Tibial nerve (tissue), 4 donors: Measurements from ENCODE around the gene JOSD2. TPM values are rescaled to one million over a fixed set of nuclear protein-coding genes. Genes with fewer than 3 reads are reported as not detected.
"Not testable (repeated sequence)": the region's sequence is repeated elsewhere in the genome, so short reads cannot be mapped to it uniquely, and the experiment has no call there.

Experiments used
- DNase-seq, 2 donors: peaks; one replicate each; pipeline ENCODE4 v3.0.0-alpha.2; 2019; ENCODE audit warnings: low spot score in 2 of 2
- H3K27ac ChIP-seq, 4 donors: fragments of 200-600 bp; sonication (generic) in 3 of 4; one replicate each; pipeline ENCODE4 v1.5.1; 2017 to 2019; ENCODE audit warnings: mild to moderate bottlenecking in 1 of 4
- H3K27me3 ChIP-seq, 2 donors: fragments of 200-600 bp; sonication (generic) in 1 of 2; one replicate each; pipeline versions ENCODE4 v1.5.1 to v1.6.0; 2017 to 2019
- H3K36me3 ChIP-seq, 3 donors: fragments of 200-600 bp; sonication (generic); one replicate each; pipeline ENCODE4 v1.5.1; 2018 to 2019
- H3K4me1 ChIP-seq, 4 donors: fragments of 200-600 bp; sonication (generic) in 3 of 4; one replicate each; pipeline ENCODE4 v1.5.1; 2017 to 2019
- H3K4me3 ChIP-seq, 4 donors: fragments of 200-600 bp; sonication (generic) in 3 of 4; one replicate each; pipeline ENCODE4 v1.5.1; 2017 to 2019; ENCODE audit warnings: mild to moderate bottlenecking in 1 of 4, moderate library complexity in 1 of 4
- H3K9me3 ChIP-seq, 4 donors: fragments of 200-600 bp; sonication (generic) in 3 of 4; one replicate each; pipeline ENCODE4 v1.5.1; 2017 to 2019
- EP300 ChIP-seq, 2 donors: sonication (generic); formaldehyde crosslinking; IDR thresholded peaks; one replicate each; pipeline ENCODE4 v1.6.1; 2017; ENCODE audit warnings: antibody characterized with exemption in 2 of 2, mild to moderate bottlenecking in 1 of 2
- POLR2A ChIP-seq, 2 donors: fragments of 450-650 bp; IDR thresholded peaks; one replicate each; pipeline ENCODE4 v1.6.1; 2017; ENCODE audit warnings: antibody characterized with exemption in 2 of 2, mild to moderate bottlenecking in 2 of 2, moderate library complexity in 2 of 2
- WGBS, 2 donors: methylation state at CpG; one replicate each; pipeline ENCODE4 v1.1.5; 2018; 5-methylcytosine and 5-hydroxymethylcytosine counted together
- total RNA-seq, 4 donors: library from RNA; depleted of rRNA; stranded (reverse); fragments of >200 nt; gene quantifications; one replicate each; pipeline ENCODE4 v1.1.0, GENCODE V29; 2016
- TF ChIP-seq, protein P1 (sequence below), 5 experiments: fragments of 200-600 bp in 3 of 5; fragments of 450-650 bp in 2 of 5; sonication (generic) in 3 of 5; IDR thresholded peaks; one replicate each; pipeline ENCODE4 v1.5.1; 2016 to 2019; ENCODE audit warnings: antibody characterized with exemption in 5 of 5, mild to moderate bottlenecking in 3 of 5, moderate library complexity in 2 of 5

Gene JOSD2
- total RNA-seq, 4 donors from 2014 or later: 32.3 to 52.2 (median 38.8) TPM

- TF ChIP-seq EP300 (IDR thresholded peaks at IDR 0.05) (no peak), POLR2A (IDR thresholded peaks at IDR 0.05) (no peak)
- TF ChIP-seq, protein P1, sequence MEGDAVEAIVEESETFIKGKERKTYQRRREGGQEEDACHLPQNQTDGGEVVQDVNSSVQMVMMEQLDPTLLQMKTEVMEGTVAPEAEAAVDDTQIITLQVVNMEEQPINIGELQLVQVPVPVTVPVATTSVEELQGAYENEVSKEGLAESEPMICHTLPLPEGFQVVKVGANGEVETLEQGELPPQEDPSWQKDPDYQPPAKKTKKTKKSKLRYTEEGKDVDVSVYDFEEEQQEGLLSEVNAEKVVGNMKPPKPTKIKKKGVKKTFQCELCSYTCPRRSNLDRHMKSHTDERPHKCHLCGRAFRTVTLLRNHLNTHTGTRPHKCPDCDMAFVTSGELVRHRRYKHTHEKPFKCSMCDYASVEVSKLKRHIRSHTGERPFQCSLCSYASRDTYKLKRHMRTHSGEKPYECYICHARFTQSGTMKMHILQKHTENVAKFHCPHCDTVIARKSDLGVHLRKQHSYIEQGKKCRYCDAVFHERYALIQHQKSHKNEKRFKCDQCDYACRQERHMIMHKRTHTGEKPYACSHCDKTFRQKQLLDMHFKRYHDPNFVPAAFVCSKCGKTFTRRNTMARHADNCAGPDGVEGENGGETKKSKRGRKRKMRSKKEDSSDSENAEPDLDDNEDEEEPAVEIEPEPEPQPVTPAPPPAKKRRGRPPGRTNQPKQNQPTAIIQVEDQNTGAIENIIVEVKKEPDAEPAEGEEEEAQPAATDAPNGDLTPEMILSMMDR (IDR thresholded peaks at IDR 0.05): no peak
Observed at GRCh38 chr19:50536662-50537305, 25.8 kb upstream of the JOSD2 start.

DNA sequence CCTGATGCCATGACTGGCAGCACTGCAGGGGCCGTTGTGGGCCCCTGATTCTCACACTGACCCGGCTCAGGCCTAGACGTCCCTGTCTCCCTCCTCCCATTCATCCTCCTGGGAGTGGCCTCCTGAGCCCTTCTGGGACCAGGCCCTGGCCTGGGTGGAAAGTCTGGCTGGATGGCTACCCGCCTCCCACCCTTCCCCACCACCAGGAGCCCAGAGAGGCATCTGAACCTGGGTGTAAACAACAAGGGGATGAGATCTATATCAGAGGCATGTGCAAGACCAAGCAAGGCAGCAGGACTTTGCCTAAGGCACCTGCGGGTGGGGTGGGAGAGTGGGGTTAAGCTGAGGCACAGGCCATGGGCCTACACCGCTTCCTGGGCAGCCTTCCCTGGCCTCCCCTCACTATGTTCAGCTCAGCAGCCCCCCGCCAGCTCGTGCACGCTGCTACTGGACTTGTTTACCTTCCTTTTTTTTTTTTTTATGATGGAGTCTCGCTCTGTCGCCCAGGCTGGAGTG, 24.7 kb upstream of the JOSD2 start:
- H3K4me3 ChIP-seq: no peak overlapping the region
- no peaks in the 10 kb centered on the region for H3K27me3 ChIP-seq
- TF ChIP-seq, protein P1 (IDR thresholded peaks at IDR 0.05): no peak
- TF ChIP-seq POLR2A (IDR thresholded peaks at IDR 0.05) (no peak), EP300 (IDR thresholded peaks at IDR 0.05) (no peak)
- H3K27ac ChIP-seq: no peak overlapping the region
- H3K4me1 ChIP-seq: no peaks in the 10 kb centered on the region
- no peak for DNase-seq
- H3K36me3 ChIP-seq: no peaks in the 10 kb centered on the region
- peaks cover 0 to 30% (median 0%) of the 10 kb centered on the region in 4 donors for H3K9me3 ChIP-seq
- WGBS, 2 donors: 75% methylated on average over 11 of the region's 11 CpGs

More at GRCh38 chr19:50536662-50537305, 25.8 kb upstream of the JOSD2 start:
- Histone ChIP-seq H3K36me3 (no peaks in the 10 kb centered on the region), H3K27me3 (no peaks in the 10 kb centered on the region), H3K27ac (no peak overlapping the region), H3K4me1 (no peaks in the 10 kb centered on the region), H3K9me3 (peaks cover 0 to 26% (median 0%) of the 10 kb centered on the region in 4 donors), H3K4me3 (no peak overlapping the region)
- 89 to 92% methylated on average over 16 of the region's 16 CpGs for WGBS, 2 donors
- DNase-seq: no peak

DNA sequence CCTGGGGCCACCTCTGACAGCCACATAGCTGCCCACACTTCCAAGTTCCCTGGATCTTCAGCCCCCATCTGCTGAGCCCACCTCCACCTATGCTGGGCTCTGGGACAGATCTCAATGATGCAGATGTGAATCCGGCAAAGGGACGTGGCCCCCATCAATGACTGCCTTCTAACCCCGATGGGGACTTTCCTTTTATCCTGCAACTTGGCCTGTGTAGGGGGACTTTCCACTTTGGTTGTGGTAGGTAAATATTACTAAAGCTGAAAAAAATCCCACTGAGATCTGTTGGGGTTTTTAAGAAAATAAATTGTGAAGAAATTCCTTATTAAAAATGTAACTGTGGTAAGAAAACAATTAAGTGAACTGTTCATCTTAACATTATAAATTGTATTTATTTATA, 23.5 kb upstream of the JOSD2 start:
- TF ChIP-seq POLR2A (IDR thresholded peaks at IDR 0.05): no peak
- TF ChIP-seq, protein P1 (IDR thresholded peaks at IDR 0.05): no peak
- TF ChIP-seq EP300 (IDR thresholded peaks at IDR 0.05): no peak
- no peak for DNase-seq
- Histone ChIP-seq H3K4me3 (no peak overlapping the region), H3K9me3 (peaks cover 0 to 30% (median 0%) of the 10 kb centered on the region in 4 donors), H3K27ac (no peak overlapping the region), H3K36me3 (no peaks in the 10 kb centered on the region), H3K27me3 (no peaks in the 10 kb centered on the region), H3K4me1 (no peaks in the 10 kb centered on the region)
- WGBS, 2 donors: 89 to 90% methylated on average over 3 of the region's 3 CpGs

DNA sequence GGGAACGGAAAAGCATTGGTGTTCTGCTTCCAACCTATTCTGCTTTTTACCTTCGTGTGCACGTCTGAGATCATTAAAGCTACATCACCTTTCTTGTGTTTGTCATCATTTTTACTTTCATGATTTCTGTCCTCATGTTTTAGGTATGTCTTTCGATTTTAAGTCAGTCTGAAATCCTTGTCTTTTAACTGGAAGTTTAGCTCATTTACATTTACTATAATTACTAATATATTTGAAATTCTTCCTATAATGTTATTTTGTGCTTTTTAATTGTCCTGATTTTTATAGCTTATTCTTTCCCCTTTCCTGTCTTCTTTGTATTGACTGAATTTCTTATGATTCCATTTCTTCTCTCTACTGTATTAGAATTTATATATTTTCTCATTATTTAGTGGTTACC, 22.0 kb upstream of the JOSD2 start:
- TF ChIP-seq EP300 (IDR thresholded peaks at IDR 0.05): no peak
- TF ChIP-seq POLR2A (IDR thresholded peaks at IDR 0.05): no peak
- TF ChIP-seq, protein P1 (IDR thresholded peaks at IDR 0.05): no peak
- Histone ChIP-seq H3K36me3 (no peaks in the 10 kb centered on the region), H3K27ac (no peak overlapping the region), H3K27me3 (no peaks in the 10 kb centered on the region), H3K9me3 (peaks cover 0 to 30% (median 0%) of the 10 kb centered on the region in 4 donors), H3K4me1 (no peaks in the 10 kb centered on the region), H3K4me3 (no peak overlapping the region)
- DNase-seq: no peak
- WGBS, 2 donors: 94 to 97% methylated on average over 4 of the region's 4 CpGs

GRCh38 chr19:50531171-50531612, 20.2 kb upstream of the JOSD2 start:
- Histone ChIP-seq H3K9me3 (peaks cover 0 to 30% (median 0%) of the 10 kb centered on the region in 4 donors), H3K4me1 (no peaks in the 10 kb centered on the region), H3K36me3 (no peaks in the 10 kb centered on the region), H3K4me3 (no peak overlapping the region), H3K27me3 (no peaks in the 10 kb centered on the region), H3K27ac (no peak overlapping the region)
- 78 to 90% methylated on average over 5 to 13 of the region's 14 CpGs for WGBS, 2 donors
- TF ChIP-seq, protein P1 (IDR thresholded peaks at IDR 0.05): no peak
- no peak for TF ChIP-seq POLR2A (IDR thresholded peaks at IDR 0.05)
- no peak for TF ChIP-seq EP300 (IDR thresholded peaks at IDR 0.05)
- no peak for DNase-seq

- not testable (repeated sequence) for H3K27me3 ChIP-seq, DNase-seq, H3K36me3 ChIP-seq, H3K4me3 ChIP-seq, H3K4me1 ChIP-seq, H3K27ac ChIP-seq
- WGBS, 2 donors: 94 to 100% methylated on average over 3 of the region's 3 CpGs
- H3K9me3 ChIP-seq: peaks cover 0 to 16% (median 0%) of the 10 kb centered on the region in 4 donors
Observed at GRCh38 chr19:50528052-50528451, 17.1 kb upstream of the JOSD2 start.
